OCI-M1 (cell line): ENCODE data around the gene ZNF727.
"Not testable (repeated sequence)": the region's sequence is repeated elsewhere in the genome, so short reads cannot be mapped to it uniquely, and the experiment has no call there.

Experiments used
- DNase-seq: peaks from one replicate; lab custom pipeline; 2025; lab: John Stamatoyannopoulos, UW

The ZNF727 gene

DNA sequence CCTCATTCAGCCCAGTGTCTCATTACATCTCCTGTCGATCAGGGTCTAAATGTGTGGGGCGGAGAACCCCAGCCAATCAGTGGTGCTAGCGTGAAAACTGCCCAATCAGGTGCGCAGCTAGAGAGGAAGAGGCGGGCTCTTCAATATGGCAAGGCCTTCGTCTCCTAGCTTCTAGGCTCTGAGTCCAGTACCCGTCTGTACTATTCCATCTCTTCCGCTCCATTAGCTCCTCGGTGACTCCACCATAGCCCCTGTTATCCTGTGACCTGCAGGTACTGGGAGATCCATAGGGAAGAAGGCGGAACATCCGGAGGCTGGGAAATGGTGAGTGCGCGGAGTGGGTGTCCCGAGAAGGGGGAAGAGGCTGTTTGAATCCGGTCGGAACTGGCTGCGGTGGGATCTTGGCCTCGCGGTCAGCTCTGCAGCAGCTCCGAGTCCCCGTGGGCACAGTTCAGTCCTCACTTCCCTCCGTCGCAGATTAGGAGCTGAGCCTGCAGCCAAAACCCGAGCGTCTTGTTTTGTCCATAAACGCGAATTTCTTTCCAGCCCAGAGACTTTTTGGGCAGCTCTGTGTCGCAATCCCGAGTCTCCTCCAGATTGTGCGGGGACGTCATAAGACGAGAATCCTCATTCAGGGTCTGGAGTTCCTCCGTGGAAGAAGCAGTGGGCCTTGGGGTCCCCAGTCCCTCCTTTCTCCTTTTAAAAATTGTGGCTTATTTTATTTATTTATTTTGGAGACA lies at the start of gene ZNF727:
Gene ZNF727 (plus strand): TSS at position 134 of the 740 bp plus-strand sequence. CDS start 188 bp downstream, at position 322.
- peak; percentile 96 for DNase-seq

DNA sequence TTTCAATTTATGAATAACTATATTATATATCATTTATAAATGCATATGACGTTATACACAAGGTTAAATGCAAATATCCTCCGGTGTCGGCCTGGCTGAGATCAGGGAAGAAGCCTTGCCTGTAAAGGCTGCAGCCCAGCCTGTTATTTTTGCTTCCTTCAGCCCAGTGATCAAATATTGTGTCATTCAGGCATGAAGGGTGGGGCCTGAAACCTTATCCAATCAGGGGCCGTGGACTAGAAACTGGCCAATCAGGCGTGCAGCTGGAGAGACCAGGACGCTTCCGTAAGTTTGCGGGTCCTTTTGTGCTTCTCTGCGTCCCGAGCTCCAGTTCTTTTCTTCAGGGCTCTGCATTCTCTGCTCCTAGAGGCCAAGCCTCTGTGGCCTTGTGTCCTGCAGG lies 46.7 kb upstream of the ZNF727 start, which contains the start of gene ZNF722:
Gene ZNF722 (plus strand): TSS at position 301 of the 400 bp plus-strand sequence. CDS start 113 bp downstream, outside the sequence.
- DNase-seq = no peak

DNA sequence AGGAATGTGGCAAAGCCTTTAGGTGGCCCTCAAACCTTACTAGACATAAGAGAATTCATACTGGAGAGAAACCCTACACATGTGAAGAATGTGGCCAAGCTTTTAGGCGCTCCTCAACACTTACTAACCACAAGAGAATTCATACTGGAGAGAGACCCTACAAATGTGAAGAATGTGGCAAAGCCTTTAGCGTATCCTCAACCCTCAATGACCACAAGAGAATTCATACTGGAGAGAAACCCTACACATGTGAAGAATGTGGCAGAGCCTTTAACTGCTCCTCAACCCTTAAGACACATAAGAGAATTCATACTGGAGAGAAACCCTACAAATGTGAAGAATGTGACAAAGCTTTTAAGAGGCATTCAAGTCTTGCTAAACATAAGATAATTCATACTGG lies 29.7 kb upstream of the ZNF727 start:
- DNase-seq = not testable (repeated sequence)

DNA sequence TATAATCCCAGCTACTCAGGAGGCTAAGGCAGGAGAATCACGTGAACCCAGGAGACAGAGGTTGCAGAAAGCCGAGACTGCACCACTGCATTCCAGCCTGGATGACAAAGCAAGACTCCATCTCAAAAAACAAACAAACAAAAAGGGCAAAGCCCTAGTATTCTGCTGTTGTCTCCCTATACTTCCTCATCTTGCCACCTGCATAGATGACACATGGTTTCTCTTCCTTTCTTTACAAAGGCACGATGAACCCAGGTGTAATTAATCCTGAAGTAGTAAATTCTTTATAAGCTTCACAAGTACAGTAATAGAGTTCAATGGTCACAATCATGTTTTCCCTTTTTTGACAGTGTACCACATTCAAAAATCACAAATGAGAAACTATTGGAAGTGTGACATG lies 9.8 kb upstream of the ZNF727 start:
- no peak for DNase-seq

DNA sequence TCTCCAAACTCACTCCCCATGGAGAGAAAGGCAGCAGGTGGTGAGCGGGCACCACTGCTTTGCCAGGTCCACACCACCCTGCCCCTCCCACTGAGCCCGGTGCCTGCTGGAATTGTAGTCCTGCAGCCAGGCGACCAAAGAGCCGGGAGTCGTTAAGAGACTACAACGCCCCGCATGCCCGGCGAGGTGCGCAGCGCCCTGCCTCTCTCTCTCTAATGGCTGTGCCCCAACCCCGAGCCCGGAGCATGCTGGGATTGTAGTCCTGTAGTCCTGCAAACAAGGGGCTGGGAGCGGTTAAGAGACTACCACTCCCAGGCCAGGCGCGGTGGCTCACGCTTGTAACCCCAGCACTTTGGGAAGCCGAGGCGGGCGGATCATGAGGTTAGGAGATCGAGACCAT lies 8.1 kb upstream of the ZNF727 start:
- no peak for DNase-seq

DNA sequence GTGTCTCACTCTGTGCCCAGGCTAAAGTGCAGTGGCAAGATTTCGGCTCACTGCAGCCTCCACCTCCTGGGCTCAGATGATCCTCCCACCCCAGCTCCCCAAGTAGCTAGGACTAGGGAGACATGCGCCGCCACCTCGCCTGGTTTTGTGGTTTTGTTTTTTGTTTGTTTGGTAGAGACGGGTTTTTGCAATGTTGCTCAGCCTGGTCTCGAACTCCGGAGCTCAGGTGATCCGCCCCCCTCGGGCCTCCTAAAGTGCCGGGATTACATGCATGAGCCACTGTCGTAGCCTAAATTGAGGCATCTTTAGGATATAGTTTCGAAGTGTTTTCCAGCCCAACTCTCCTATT lies 781 bp downstream of the ZNF727 start:
- DNase-seq = peak; percentile 62

DNA sequence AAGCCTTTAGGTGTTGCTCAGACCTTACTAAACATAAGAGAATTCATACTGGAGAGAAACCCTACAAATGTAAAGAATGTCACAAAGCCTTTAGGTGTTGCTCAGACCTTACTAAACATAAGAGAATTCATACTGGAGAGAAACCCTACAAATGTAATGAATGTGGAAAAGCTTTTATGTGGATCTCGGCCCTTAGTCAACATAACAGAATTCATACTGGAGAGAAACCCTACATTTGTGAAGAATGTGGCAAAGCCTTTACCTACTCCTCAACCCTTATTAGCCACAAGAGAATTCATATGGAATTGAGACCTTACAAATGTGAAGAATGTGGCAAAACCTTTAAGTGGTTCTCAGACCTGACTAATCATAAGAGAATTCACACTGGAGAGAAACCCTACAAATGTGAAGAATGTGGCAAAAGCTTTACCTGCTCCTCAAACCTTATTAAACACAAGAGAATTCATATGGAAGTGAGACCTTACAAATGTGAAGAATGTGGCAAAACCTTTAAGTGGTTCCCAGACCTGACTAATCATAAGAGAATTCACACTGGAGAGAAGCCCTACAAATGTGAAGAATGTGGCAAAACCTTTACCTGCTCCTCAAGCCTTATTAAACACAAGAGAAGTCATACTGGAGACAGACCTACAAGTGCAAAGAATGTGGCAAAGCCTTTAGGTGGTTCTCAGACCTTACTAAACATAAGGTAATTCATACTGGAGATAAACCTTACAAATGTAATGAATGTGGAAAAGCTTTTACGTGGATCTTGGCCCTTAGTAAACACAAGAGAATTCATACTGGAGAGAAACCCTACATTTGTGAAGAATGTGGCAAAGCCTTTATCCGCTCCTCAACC lies 32.8 kb downstream of the ZNF727 start:
- DNase-seq = not testable (repeated sequence)

DNA sequence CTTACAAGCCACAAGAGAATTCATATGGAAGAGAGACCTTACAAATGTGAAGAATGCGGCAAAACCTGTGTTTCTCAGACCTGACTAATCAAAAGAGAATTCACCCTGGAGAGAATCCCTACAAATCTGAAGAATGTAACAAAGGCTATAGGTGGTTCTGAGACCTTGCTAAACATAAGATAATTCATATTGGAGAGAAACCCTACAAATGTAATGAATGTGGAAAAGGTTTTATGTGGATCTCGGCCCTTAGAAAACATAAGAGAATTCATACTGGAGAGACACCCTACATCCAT lies 33.4 kb downstream of the ZNF727 start:
- no peak for DNase-seq

DNA sequence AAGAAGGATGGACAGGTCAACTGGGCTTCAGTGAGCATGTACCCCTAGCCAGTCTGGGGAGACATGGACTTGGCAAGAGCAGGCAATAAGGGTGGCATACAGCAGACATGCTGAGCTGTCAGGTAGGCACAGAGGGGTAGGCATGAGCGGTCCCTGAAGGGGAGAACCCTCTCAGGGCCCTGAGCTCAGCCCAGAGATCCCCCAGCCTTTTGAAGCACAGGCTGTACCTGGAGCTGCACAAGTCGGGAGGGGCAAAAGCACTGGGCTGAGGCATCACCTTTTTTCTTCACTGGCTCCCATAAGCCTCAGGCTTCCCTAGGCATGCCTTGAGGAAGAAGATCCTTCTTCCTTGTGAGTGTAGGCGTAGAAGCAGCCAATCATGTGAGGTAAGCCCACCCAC lies 42.3 kb downstream of the ZNF727 start:
- DNase-seq = no peak

DNA sequence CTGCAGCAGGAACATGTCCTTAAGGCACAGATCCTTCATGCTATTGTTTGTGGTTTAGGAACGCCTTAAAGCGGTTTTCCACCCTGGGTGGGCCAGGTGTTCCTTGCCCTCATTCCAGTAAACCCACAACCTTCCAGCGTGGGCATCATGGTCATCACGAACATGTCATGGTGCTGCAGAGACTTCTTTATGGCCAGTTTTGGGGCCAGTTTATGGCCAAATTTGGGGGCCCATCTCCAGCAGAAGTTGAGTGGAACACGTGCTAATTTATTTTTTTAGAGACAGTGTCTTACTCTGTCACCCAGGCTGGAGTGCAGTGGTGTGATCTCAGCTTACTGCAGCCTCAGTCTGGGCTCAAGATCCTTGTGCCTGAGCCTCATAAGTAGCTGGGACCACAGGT lies 43.6 kb downstream of the ZNF727 start:
- not testable (repeated sequence) for DNase-seq
